Ovary (tissue), 3 donors: Measurements from ENCODE around the gene LRMDA.

Experiments
- CTCF ChIP-seq, 3 donors: fragments of 450-650 bp in 2 of 3; fragments of 200-600 bp in 1 of 3; IDR thresholded peaks; one replicate each; pipeline versions ENCODE4 v1.5.1 to v1.8.0; 2016 to 2022; ENCODE audit warnings: antibody characterized with exemption in 3 of 3, mild to moderate bottlenecking in 1 of 3
- POLR2A ChIP-seq: fragments of 450-650 bp; IDR thresholded peaks from one replicate; pipeline ENCODE4 v1.6.1; 2017; ENCODE audit warnings: antibody characterized with exemption, mild to moderate bottlenecking, moderate library complexity
- donor health status: DM: no; HTN: no; CAD: no.

DNA sequence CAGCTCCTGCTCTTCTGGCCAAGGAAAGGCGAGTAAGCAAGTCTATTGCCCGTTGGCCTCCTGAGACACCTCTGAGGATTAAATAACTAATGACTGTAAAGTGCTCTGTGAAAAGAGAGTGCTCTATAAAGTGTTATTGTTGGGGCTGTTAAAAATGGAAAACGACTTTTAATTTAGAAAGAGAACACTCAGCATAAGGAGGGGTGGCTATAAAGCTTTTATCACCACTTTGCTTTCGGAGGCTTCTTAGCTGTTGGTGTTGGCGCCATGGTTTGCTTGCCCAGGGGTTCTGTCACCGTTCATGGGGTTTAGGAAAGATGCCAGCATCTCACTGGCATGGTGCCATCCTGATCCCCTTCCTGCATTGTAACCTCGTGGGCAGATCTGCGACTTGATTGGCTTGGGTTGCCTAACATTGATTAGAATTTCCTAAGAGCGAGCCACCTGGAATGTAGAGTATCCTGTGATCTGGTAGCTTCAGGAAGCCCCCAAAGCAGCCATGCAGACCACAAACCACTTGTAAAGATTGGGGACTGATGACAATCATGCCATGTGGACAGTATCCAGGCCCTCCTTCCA, 509.9 kb downstream of the LRMDA start:
- TF ChIP-seq CTCF (IDR thresholded peaks at IDR 0.05) (no peak), POLR2A (no peak)
